Activated CD8-positive, alpha-beta memory T cell treated with anti-CD3 and anti-CD28 coated beads for 1 hour (primary cell): Measurements from ENCODE around the gene REXO1.

Source experiments
- DNase-seq, 2 donors: peaks; one replicate each; pipeline ENCODE4 v3.0.0-alpha.2; 2020; ENCODE audit warnings: low read depth in 1 of 2; ENCODE audit errors: extremely low read depth in 1 of 2

Gene REXO1

GRCh38 chr19:1860821-1861598, 12.7 kb upstream of the REXO1 start:
- no peak for DNase-seq

GRCh38 chr19:1860042-1860775, 11.9 kb upstream of the REXO1 start:
- DNase-seq: no peak

GRCh38 chr19:1859331-1859781, 11.1 kb upstream of the REXO1 start:
- no peak for DNase-seq

- no peak for DNase-seq
Measured at GRCh38 chr19:1858412-1859081, 10.3 kb upstream of the REXO1 start.

GRCh38 chr19:1857648-1858326, 9.5 kb upstream of the REXO1 start:
- DNase-seq: no peak

- DNase-seq: no peak
Measured at GRCh38 chr19:1856698-1857603, 8.7 kb upstream of the REXO1 start.

GRCh38 chr19:1856345-1856697, 8.0 kb upstream of the REXO1 start:
- no peak for DNase-seq

GRCh38 chr19:1855828-1856255, 7.6 kb upstream of the REXO1 start:
- no peak for DNase-seq

- peak in 1 of 2 donors; percentile 67 for DNase-seq
Measured at GRCh38 chr19:1855040-1855827, 7.0 kb upstream of the REXO1 start.

- DNase-seq: no peak
Measured at GRCh38 chr19:1854542-1855039, 6.3 kb upstream of the REXO1 start.

- no peak for DNase-seq
Measured at GRCh38 chr19:1854039-1854541, 5.8 kb upstream of the REXO1 start.

GRCh38 chr19:1853295-1854038, 5.2 kb upstream of the REXO1 start:
- peak in 1 of 2 donors; percentile 71 for DNase-seq

GRCh38 chr19:1852581-1853128, 4.4 kb upstream of the REXO1 start:
- DNase-seq: no peak

- DNase-seq: peak in 1 of 2 donors; percentile 52
Measured at GRCh38 chr19:1851654-1852580, 3.6 kb upstream of the REXO1 start.

- DNase-seq: no peak
Measured at GRCh38 chr19:1850809-1851653, 2.7 kb upstream of the REXO1 start.

- no peak for DNase-seq
Measured at GRCh38 chr19:1849886-1850398, 1.7 kb upstream of the REXO1 start.
